ENCODE measurements around the gene XKR8.

DNA sequence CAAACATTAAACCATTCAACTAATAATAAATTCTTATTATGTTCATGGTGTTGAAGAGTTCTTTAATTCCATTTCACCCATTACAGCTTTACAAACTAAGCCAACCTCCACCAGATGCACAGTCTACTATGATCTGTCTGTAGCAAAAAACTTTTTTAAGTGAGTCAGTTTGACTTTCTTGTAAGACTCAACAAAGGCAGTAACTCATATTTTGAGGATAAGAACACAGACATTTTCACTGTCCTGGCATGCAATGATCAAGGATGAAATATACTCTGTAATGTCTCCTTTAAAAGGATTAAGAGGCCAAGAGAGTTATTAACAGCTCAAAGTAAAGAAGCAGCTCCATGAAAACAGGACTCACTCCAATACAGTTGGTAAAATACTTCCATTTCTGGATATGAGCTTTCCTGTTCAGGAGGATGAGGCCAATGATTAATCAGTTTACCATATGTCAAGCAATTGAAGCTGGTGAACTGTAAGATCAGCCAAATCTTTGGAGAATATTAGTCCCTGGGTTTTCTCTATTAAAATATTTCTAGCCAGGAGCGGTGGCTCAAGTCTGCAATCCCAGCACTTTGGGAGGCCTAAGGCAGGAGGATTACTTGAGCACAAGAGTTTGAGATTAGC, 20.6 kb downstream of the XKR8 start:
- TF ChIP-seq POLR2A (IDR thresholded peaks at IDR 0.05; ENCODE audit: low read depth, low read length) (no peak), RAD21 (IDR thresholded peaks at IDR 0.05; ENCODE audit: low read length) (no peak), BHLHE40 (IDR thresholded peaks at IDR 0.05; ENCODE audit: low read depth, low read length) (no peak), SMC3 (IDR thresholded peaks at IDR 0.05; ENCODE audit: low read depth, low read length) (no peak), CEBPB (IDR thresholded peaks at IDR 0.05; ENCODE audit: low read depth, low read length) (no peak), MXI1 (IDR thresholded peaks at IDR 0.05; ENCODE audit: borderline replicate concordance, low read depth, low read length) (no peak), RFX5 (IDR thresholded peaks at IDR 0.05; ENCODE audit: low read depth, low read length) (no peak), NFE2L2 (IDR thresholded peaks at IDR 0.05; ENCODE audit: low read depth, low read length) (no peak)
- TF ChIP-seq, protein P1, sequence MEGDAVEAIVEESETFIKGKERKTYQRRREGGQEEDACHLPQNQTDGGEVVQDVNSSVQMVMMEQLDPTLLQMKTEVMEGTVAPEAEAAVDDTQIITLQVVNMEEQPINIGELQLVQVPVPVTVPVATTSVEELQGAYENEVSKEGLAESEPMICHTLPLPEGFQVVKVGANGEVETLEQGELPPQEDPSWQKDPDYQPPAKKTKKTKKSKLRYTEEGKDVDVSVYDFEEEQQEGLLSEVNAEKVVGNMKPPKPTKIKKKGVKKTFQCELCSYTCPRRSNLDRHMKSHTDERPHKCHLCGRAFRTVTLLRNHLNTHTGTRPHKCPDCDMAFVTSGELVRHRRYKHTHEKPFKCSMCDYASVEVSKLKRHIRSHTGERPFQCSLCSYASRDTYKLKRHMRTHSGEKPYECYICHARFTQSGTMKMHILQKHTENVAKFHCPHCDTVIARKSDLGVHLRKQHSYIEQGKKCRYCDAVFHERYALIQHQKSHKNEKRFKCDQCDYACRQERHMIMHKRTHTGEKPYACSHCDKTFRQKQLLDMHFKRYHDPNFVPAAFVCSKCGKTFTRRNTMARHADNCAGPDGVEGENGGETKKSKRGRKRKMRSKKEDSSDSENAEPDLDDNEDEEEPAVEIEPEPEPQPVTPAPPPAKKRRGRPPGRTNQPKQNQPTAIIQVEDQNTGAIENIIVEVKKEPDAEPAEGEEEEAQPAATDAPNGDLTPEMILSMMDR (conservative IDR thresholded peaks at IDR 0.05; ENCODE audit: low read depth, low read length): no peak
- TF ChIP-seq, protein P2, sequence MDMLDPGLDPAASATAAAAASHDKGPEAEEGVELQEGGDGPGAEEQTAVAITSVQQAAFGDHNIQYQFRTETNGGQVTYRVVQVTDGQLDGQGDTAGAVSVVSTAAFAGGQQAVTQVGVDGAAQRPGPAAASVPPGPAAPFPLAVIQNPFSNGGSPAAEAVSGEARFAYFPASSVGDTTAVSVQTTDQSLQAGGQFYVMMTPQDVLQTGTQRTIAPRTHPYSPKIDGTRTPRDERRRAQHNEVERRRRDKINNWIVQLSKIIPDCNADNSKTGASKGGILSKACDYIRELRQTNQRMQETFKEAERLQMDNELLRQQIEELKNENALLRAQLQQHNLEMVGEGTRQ (IDR thresholded peaks at IDR 0.05; ENCODE audit: low read depth, low read length): no peak

Data from IMR-90 (cell line).